Activated CD4-positive, alpha-beta T cell treated with anti-CD3 and anti-CD28 coated beads, Interleukin-2, Interleukin-6, amounts not matched to agents 100 ng/mL and 50 ng/mL, durations not matched to agents 16 hours and 8 hours (primary cell): Measurements from ENCODE around the gene TOM1L1.

Experiments used
- DNase-seq: peaks from one replicate; pipeline ENCODE4 v3.0.0-alpha.2; 2020

The TOM1L1 gene

DNA sequence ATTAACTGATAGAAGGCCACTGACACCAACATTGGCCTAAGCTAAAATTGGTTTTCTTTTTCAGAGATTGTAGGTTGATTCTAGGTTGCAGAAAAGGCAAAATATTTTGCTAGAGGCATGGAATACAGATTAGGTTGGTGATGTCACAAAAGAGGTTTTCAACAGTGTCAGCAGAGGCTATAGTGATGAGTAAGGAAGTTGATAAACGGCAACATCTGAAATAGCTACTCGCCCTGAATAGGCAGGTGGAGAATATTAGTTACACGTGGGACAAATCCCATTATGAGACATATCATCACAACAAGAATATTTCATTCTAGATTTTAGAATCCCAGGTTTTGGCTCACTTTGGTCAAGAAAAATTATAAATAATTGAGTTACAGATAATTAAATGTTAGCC, 1.5 kb upstream of the TOM1L1 start:
- DNase-seq: no peak

DNA sequence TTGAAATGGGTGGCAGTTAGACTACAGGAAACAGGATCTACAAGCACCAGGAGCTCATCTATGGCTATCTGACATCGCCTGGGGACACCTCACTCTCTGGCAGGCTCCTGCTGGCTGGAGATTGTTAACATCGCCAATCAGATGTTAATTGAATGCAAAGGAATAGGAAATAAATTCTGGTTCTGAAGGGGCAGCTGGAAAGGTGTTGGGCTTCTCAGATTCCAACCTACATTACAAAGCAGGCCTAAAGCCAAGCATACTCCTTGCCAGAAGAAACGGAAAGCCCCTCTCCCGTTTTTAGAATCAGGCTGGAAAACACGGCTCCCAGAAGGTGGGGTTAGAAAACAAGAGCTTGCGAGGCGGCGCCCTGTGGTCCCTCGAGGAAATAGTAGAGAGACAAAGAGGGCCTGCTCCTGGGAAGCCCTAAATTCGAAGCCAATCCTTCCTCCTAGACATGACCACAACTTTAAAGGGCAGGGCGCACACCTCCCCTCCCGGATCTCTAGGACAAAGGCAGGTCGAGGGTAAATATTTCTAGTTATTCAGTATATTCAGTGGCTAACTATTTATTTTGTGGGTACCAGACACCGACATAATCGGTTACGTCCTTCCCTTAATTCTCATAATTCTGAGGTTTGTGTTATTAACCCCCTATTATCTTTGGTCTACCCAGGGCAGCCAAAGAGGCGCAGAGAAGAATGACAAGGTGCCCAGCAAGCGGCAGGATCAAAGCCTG, 763 bp upstream of the TOM1L1 start:
- DNase-seq: no peak

DNA sequence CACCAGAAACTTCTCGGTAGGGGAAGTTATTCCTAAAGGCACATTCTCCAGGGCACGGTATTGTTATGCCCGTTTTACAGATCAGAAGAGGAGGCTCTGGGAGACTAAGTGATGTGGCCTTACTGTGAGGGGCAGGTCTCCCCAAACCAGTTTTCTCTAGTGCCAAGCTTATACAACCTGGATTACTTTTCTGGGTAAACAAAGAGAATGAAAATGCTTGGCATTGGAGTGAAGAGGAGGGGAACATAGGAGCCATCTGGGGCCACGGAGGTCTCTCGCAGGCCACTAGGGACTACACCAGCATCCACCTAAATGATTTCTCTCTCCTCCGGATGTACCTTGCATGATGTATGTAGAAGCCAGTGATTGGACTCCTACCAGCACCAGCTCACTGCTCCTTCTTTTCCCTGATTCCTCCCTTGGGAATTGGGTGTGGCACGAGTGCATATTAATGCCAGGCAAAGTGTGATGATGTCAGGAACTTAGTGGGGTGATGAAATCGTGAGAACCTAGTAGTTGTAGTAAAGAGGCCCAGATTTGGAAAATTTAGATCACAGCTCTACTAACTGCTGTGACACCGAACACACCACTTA, 674 bp downstream of the TOM1L1 start:
- no peak for DNase-seq

DNA sequence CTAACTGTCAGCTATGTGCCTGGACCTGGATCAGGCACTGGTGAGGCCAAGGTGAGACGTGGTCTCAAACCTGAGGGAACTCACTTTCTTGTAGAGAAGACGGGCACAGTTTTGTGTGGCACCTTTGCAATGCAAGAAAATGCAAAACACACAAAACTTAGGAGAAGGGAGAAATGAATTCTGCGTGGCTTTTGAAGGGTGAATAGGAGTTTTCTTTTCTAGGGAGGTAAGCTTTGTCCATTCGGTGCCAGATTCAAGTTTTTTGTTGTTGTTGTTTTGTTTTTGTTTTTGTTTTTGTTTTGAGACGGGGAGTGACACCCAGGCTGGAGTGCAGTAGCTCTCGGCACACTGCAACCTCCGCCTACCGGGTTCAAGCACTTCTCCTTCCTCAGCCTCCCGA, 1.4 kb downstream of the TOM1L1 start:
- no peak for DNase-seq

DNA sequence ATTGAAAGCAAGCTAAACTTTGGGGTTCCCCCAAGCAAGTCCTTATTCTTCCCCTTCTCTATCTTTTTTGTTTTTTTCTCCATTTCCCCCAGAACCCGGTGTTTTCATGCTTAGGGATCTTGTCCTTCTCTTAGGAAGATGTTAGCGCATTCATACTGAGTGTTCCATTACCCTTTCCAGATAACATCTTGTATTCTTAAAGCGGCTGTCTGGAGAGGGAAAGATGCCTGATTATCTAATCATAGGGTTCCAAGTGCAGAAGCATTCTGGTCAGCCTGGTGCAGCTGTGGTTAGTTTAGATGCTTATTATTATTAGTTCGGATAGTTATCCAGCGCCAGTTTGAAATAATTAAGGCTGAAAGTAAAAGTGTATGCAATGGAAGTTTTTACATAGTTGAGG, 2.0 kb downstream of the TOM1L1 start:
- no peak for DNase-seq

DNA sequence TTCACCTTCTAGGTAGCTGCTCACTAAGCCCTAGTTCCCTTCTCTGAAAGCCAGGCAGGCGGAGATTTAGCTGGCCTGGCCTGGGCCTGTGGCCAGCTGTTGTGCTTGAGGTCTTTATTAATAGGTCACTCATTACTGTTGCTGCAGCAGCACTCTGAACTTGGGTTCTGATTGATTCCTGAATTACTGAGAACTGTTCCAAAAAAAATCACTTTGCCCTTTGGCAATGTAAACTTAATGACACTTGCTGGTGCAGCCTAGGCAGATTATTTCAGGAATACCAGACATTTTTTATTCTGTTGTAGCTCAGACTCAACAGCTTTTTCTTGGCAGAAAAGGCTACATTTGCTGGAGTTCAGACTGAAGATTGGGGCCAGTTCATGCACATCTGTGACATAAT, 2.7 kb downstream of the TOM1L1 start:
- DNase-seq: no peak

DNA sequence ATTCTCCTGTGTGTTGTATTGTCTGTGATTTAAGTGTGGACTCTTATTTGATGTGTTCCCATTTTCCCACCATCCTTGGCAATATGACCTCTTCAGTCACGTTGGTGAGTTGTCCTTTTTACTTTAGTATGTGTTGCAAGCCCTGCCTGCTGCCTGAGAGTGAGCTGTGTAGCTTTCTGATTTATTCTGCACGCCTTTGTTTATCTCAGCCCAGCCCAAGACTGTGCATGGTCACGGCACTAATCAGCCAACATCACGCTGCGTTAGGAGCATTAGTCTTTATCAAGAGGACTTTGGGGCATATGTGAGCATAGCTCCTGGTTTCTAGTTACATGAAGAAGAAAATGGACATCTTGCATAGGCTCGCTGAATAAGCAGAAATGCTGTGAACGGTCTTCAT, 6.0 kb downstream of the TOM1L1 start:
- no peak for DNase-seq

DNA sequence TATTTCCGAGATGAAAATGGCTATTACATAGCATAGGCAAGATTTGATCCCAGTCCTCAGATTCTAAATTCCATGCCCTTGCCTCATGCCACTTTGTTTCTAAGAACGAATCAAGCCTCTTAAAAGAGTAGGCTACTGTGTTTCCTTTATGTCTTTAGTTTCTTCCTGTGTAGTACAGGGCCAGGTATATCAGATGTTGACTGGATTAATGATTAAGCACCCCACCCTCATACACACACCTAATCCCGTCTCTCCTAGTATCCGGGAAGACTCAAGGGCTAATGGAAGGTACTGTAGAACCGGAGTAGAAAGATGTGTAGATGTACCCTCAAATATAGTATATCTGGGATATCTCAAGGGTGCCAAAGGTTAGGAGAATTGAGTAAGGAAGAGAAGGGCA, 6.7 kb downstream of the TOM1L1 start:
- no peak for DNase-seq

DNA sequence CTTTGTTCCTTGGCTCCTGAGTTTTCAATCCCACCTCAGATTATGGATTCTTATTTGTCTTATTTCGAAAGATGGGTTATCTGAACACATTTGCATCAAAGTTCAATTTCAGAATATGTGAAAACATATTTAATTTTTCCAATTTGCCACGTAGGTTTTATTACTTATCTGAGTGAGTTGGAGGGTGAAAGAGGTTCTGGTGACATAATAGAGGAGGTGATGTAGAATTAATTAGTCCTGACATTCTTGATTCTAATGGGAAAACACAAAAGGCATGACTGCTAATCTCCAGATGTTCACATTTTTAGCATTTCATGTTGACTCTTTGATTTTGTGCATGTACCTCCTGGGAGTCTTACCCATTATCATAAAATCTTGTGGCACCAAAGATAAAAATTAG, 9.1 kb downstream of the TOM1L1 start:
- DNase-seq: no peak

DNA sequence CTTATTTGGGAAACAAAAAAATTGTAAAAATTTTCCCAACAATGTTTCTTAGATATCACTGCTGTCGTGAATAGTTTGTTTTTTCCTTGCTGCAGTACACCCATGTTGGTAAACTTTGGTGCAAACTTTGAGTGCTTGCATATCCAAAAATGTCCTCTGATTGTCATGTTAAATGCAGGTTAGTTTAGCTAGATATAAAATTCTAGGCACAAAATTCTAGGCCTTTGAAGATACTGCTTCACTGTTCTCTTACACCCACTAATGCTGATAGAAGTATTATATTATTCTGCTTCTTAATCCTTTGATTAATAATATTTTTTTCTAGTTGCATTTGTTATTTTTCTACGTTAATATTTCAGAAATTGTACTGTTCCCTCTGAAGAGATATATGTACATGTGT, 16.1 kb downstream of the TOM1L1 start:
- no peak for DNase-seq

DNA sequence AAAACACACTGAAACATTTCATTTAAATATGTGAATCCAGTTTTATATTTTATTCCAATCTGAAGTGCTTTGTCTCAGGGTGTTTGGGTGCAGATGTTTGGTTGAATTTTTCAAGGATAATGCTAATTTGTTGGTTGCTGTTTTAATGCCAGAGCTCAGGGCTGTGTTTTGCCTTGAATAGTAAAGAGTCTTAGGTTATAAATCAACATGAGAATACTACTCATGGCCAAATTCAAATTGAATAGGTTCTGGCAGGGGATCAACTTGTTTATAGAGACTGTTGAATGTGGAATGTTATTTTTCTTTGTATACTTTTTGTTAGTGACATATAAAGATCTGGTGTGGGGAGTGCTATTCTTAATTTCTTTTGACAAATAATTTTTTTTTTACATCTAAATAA, 18.8 kb downstream of the TOM1L1 start:
- no peak for DNase-seq

DNA sequence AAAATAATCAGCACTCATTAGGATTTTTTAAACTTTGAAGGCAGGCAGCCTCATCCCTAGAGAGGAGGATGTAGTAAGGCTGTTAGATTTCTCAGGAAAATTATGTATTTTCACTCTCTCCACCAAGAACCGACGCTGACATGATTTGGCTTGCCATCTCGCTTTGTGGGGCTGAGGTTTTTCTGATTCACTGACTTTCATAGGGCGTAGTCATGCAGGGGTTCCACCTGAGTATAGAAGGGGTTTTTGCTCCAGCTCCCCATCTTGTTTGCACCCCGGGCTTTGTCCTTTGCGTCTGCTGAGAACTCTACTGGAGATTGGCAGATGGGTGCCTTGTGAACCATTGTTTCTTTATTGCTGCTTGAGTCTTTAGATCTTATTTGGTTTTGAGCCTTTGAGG, 20.2 kb downstream of the TOM1L1 start:
- no peak for DNase-seq

DNA sequence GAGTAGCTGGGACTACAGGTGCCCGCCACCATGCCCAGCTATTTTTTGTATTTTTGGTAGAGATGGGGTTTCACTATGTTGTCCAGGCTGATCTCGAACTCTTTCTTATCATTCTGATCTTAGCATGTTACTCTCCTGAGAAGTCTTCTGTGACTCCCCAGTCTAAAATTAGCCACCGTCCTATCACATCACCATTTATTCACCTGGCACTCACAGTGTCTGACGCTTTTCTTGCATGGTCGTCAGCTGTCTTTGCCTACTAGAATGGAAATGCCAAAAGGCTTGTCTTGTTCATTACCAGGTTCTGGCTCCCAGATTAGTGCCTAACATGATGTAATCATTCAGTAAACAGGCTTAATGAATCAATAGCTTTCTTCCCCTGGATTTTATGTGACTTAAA, 23.8 kb downstream of the TOM1L1 start:
- no peak for DNase-seq

DNA sequence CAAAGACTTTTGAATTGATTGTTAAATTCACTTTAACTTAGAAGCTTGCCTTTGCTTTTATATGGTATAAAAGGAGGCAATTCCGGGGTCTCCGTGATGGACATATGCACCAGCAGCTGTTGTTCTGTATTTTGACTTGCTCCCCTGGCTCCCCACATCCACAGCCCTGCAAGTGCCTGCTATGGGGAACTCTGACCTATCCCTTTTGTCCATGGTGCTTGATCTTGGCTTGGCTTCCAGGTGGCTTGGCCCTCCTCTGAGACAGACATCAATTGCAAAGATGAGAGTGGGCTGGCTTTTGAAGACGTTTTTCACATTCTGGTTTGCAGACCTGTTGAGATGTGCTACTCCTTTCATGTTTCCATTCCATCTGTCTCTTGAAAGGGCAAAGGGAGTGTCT, 26.9 kb downstream of the TOM1L1 start:
- DNase-seq: no peak

DNA sequence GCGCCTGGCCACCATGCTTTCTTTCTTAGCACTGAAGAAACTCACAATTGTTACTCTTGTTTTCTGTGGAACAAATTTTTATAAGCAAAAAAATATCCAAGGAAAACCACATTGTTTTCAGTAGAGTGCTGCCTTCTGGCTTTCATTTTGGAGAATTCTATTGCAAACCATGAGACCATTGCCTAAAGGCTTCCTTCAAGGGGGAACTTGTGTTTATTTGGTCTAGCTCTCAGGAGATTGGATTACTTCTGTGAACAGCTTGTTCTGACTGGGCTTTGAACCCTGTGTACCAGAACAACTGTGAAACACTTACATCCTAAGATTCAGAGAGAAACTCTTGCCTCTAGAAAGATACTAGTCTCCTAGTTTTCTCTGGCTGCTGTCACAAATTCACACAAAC, 32.1 kb downstream of the TOM1L1 start:
- no peak for DNase-seq

DNA sequence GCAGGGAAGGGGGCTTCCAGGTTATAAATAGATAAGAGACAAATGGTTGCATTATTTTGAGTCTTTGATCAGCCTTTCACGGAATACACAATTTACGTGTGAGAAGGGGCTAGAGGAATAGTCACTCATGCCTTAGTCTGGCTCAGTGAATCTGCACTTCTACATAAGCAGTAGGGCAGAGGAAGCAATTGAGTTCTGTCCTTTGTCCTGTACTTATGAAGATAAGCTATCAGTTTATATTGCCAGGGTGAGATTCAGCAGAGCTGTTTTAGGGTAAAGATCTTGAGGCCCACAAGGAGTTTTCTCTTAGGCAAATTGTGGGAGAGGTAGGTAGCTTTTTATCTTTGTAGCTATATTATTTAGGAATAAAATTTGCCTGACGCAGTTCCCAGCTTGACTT, 33.3 kb downstream of the TOM1L1 start:
- DNase-seq: no peak

DNA sequence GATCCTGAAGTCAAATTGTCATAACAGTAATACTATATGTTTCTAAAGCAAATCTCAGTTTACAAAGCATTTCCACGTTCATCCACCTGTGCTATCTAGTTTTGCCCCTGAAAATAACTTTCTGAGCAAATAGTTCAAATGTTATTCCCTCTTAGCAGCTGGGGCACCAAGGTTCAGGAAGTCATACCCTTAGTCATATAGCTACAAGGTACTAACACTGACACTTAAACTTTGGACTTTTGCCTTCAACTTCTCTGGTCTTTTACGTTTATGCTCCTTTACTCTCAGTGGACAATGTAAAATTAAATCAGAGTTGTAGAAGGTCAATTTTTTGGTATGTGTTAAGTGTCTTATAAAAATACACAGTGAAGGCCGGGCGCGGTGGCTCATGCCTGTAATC, 34.8 kb downstream of the TOM1L1 start:
- no peak for DNase-seq

DNA sequence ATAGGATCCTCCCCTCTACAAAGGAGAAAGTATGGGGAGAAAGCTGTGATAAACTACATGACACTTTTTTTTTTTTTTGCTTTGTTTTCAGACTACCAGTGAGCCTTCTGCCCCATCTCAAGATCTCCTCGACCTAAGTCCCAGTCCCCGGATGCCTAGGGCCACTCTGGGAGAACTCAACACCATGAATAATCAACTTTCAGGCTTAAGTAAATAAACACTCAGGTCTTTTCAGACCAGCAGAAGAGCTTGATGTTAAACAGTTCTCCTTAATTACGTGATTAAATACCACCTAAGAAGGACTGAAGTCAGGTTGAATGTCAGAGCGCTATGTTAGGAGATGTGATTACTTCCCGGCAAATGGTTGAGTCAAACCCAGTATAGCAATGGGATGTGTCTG, 36.4 kb downstream of the TOM1L1 start:
- no peak for DNase-seq

DNA sequence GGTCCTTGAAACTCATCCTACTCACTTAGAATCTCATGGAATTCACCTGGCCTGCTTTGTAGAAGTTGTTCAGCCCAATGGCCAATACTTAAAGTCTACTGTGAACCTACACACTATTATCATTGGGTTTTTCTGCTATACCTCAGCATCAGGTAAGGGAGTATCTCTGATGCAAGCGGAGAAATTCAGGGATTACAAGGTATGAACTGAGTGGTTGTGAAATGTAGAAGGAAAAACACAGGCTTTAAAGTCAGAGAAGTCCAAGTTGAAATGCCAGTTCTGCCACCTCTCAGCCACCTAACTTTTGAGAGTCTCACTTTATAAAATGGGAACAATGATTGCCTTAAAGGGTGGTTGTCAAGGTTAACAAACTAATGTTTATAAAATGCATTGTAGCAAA, 36.8 kb downstream of the TOM1L1 start:
- no peak for DNase-seq

DNA sequence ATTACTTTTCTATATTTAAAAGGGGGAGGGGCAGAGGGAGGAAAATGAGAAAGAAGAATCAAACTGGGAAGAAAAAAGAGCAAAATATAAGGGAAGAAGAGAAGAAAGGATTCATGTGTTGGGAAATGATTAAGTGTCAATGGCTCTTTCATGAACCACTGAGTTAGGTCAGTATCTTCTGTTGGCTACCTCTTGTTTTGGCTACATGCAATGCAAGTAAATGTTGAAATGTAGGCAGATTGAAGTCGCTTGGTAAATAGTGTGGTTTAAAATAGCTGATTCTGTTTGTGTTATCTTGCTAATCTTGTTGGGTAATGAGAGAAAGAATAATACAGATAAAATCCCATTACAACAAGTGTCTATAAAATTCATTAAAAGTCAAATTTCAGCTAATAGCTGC, 40.6 kb downstream of the TOM1L1 start:
- DNase-seq: no peak

DNA sequence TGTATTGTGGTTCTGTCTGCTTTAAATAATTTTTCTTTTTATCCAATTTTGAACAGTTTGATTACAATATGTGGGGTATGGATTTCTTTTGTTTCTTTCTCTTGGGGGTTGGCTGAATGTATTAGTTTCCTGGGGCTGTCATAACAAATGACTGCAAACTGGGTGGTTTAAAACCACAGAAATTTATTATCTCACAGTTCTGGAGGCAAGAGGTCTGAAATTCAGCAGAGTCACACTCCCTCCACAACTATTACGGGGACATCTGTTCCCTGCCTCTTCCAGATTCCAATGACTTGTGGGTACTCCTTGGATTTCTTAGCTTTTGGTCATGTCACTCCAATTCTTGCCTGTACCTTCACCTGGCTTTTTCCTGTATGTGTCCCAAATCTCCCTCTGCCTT, 44.1 kb downstream of the TOM1L1 start:
- no peak for DNase-seq

DNA sequence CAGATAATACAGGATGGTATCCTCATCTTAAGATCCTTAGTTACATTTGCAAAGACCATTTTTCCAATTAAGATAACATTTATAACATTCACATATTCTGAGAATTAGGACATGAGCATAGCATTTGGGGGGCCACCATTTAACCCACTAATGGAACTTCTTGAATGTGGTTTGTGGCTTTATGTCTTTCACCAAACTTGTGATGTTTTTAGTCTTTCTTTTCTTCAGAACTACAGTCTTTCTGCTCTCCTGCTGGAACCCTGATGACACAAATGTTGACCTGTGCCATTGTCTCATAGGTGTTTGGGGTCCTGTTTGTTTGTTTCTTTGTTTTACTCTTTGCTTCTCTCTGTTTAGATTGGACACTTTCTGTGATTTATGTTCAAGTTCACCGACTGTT, 44.6 kb downstream of the TOM1L1 start:
- DNase-seq: no peak

DNA sequence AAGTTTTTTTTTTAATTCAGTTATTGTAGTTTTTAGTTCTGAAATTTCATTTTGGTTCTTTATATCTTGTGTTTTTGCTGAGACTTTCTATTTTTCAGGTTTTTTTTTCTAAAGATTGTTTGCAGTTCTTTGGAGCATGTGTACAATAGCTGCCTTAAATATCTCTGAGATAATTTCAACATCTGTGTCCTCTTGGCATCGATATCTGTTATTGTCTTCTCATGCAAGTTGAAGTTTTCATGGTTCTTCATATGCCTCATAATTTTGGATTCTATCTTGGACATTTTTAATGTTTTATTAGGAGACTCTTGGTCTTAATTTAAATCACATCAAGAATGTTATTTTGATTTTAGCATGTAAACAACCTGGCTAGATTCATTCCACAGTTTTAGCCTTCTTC, 45.0 kb downstream of the TOM1L1 start:
- DNase-seq: no peak

DNA sequence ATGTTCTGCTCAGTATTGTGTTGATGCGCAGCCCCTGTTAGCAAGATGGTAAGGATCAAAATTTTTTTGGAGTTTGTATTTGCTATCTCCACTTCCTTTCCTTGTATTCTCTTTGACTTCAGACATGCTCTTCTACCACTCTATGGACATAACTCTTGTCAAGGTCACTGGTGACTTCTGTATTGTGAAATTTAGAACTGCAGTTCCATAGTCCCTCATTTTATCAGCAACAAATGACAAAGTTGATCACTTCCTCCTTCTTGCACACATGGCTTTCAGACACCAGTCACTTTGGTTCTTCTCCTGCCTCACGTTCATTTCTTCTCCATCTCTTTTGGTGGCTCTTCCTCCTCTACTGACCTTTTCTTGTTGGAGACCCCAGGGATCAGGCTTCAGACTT, 46.7 kb downstream of the TOM1L1 start:
- DNase-seq: no peak

DNA sequence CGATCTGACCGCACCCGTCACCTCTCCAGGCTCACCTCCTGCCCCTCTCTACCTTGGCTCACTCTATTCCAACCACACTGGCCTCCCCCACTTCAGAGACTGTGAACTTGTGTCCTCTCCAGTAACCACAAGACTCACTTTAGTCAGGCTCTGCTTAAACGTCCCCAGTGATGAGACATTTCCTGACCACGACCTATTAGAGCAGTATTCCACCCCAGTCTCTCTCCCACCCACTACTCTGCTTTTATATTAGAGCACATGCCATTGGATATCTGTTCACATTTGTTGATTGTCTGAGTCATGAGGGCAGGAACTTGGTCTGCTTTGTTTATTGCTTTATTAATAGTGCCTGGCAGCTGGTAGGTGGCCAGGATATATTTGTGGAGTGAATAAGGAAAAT, 47.7 kb downstream of the TOM1L1 start:
- DNase-seq: no peak
